ENCODE measurements around the gene KSR2.

DNA sequence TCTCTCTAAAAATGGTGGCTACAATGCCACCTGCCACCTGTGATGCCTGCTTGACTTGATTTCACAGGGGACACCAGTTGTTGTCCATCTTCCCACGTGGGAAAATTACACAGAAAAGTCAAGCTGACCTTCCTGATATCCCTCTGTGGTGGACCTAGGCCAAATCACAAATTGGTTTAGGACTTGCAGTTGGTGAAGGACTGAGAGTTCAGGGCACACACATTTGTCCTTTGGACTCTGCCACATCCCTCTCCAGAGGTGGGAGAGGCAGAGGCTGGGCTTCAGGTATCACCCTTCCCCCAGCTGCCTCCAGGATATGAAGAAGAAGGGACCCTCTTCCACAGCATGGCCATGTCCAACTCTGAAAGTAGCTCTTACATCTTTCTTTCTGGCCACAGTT is 551.8 kb downstream of the KSR2 start:
- TF ChIP-seq, protein P1, sequence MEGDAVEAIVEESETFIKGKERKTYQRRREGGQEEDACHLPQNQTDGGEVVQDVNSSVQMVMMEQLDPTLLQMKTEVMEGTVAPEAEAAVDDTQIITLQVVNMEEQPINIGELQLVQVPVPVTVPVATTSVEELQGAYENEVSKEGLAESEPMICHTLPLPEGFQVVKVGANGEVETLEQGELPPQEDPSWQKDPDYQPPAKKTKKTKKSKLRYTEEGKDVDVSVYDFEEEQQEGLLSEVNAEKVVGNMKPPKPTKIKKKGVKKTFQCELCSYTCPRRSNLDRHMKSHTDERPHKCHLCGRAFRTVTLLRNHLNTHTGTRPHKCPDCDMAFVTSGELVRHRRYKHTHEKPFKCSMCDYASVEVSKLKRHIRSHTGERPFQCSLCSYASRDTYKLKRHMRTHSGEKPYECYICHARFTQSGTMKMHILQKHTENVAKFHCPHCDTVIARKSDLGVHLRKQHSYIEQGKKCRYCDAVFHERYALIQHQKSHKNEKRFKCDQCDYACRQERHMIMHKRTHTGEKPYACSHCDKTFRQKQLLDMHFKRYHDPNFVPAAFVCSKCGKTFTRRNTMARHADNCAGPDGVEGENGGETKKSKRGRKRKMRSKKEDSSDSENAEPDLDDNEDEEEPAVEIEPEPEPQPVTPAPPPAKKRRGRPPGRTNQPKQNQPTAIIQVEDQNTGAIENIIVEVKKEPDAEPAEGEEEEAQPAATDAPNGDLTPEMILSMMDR (IDR thresholded peaks at IDR 0.05): no peak
- TF ChIP-seq EP300 (IDR thresholded peaks at IDR 0.05) (no peak), POLR2A (IDR thresholded peaks at IDR 0.05) (no peak)
